Measurements from ENCODE around the gene HMCN2.

HMCN2 gene

GRCh38 chr9:130347931-130348330, 82.4 kb downstream of the HMCN2 start:
- DNase-seq, result no peak

- no peak for DNase-seq
Observed at GRCh38 chr9:130348341-130348740, 82.8 kb downstream of the HMCN2 start.

- DNase-seq, result no peak
Observed at GRCh38 chr9:130348881-130349280, 83.3 kb downstream of the HMCN2 start.

- DNase-seq, result no peak
Observed at GRCh38 chr9:130349398-130349797, 83.8 kb downstream of the HMCN2 start.

GRCh38 chr9:130351343-130351742, 85.8 kb downstream of the HMCN2 start:
- DNase-seq, result no peak

- DNase-seq, result no peak
Observed at GRCh38 chr9:130352081-130352480, 86.5 kb downstream of the HMCN2 start.

- DNase-seq, result no peak
Observed at GRCh38 chr9:130352586-130353285, 87.2 kb downstream of the HMCN2 start.

- DNase-seq, result no peak
Observed at GRCh38 chr9:130354378-130354777, 88.8 kb downstream of the HMCN2 start.

GRCh38 chr9:130354806-130355205, 89.2 kb downstream of the HMCN2 start:
- no peak for DNase-seq

GRCh38 chr9:130356033-130356432, 90.5 kb downstream of the HMCN2 start:
- DNase-seq, result no peak

GRCh38 chr9:130356877-130357584, 91.5 kb downstream of the HMCN2 start:
- DNase-seq, result no peak

GRCh38 chr9:130358928-130359327, 93.4 kb downstream of the HMCN2 start:
- no peak for DNase-seq

- no peak for DNase-seq
Observed at GRCh38 chr9:130359819-130360218, 94.3 kb downstream of the HMCN2 start.

GRCh38 chr9:130360672-130361071, 95.1 kb downstream of the HMCN2 start:
- DNase-seq, result no peak

- DNase-seq, result no peak
Observed at GRCh38 chr9:130361873-130362362, 96.4 kb downstream of the HMCN2 start.

- no peak for DNase-seq
Observed at GRCh38 chr9:130362691-130363090, 97.1 kb downstream of the HMCN2 start.

GRCh38 chr9:130363755-130364404, 98.3 kb downstream of the HMCN2 start:
- DNase-seq, result no peak

GRCh38 chr9:130364619-130365322, 99.2 kb downstream of the HMCN2 start:
- no peak for DNase-seq

- no peak for DNase-seq
Observed at GRCh38 chr9:130365323-130365721, 99.8 kb downstream of the HMCN2 start.

- no peak for DNase-seq
Observed at GRCh38 chr9:130366072-130366471, 100.5 kb downstream of the HMCN2 start.

- DNase-seq, result no peak
Observed at GRCh38 chr9:130366888-130367550, 101.5 kb downstream of the HMCN2 start.

GRCh38 chr9:130368631-130369103, 103.1 kb downstream of the HMCN2 start:
- DNase-seq, result no peak

GRCh38 chr9:130370226-130370625, 104.7 kb downstream of the HMCN2 start:
- no peak for DNase-seq

Measured in CD4-positive, alpha-beta T cell treated with Interleukin-17A for 1 hour (primary cell).